ENCODE measurements around the gene IMPACT. TPM values are rescaled to one million over a fixed set of nuclear protein-coding genes. Genes with fewer than 3 reads are reported as not detected.

Gene IMPACT
- total RNA-seq, 2 donors from 2014 or later: 10.9 to 16.9 TPM

- TF ChIP-seq CTCF (IDR thresholded peaks at IDR 0.05): no peak
- DNase-seq (ENCODE audit: low spot score): no peak
Measured at GRCh38 chr18:24470805-24471204, 44.3 kb downstream of the IMPACT start.

GRCh38 chr18:24472591-24472990 is 46.1 kb downstream of the IMPACT start:
- no peaks in the 10 kb centered on the region for H3K9me3 ChIP-seq
- H3K27me3 ChIP-seq: no peaks in the 10 kb centered on the region
- no peaks in the 10 kb centered on the region for H3K36me3 ChIP-seq
- H3K4me1 ChIP-seq: no peaks in the 10 kb centered on the region
- DNase-seq (ENCODE audit: low spot score): no peak
- no peak for TF ChIP-seq CTCF (IDR thresholded peaks at IDR 0.05)
- no peak overlapping the region for H3K27ac ChIP-seq
- H3K4me3 ChIP-seq: no peak overlapping the region

More at GRCh38 chr18:24470805-24471204, 44.3 kb downstream of the IMPACT start:
- Histone ChIP-seq H3K27me3 (no peaks in the 10 kb centered on the region), H3K4me3 (no peak overlapping the region), H3K4me1 (no peaks in the 10 kb centered on the region), H3K36me3 (no peaks in the 10 kb centered on the region), H3K27ac (no peak overlapping the region), H3K9me3 (no peaks in the 10 kb centered on the region)

- Histone ChIP-seq H3K4me3 (no peak overlapping the region), H3K27me3 (no peaks in the 10 kb centered on the region), H3K36me3 (no peaks in the 10 kb centered on the region), H3K9me3 (no peaks in the 10 kb centered on the region), H3K27ac (no peak overlapping the region), H3K4me1 (no peaks in the 10 kb centered on the region)
- no peak for TF ChIP-seq CTCF (IDR thresholded peaks at IDR 0.05)
- no peak for DNase-seq (ENCODE audit: low spot score)
Measured at GRCh38 chr18:24474406-24474805, 47.9 kb downstream of the IMPACT start.

- DNase-seq (ENCODE audit: low spot score): no peak
- Histone ChIP-seq H3K9me3 (no peaks in the 10 kb centered on the region), H3K36me3 (no peaks in the 10 kb centered on the region), H3K4me1 (no peaks in the 10 kb centered on the region), H3K4me3 (no peak overlapping the region), H3K27ac (no peak overlapping the region), H3K27me3 (no peaks in the 10 kb centered on the region)
- no peak for TF ChIP-seq CTCF (IDR thresholded peaks at IDR 0.05)
Measured at GRCh38 chr18:24475926-24476589, 49.6 kb downstream of the IMPACT start.

- no peak for DNase-seq (ENCODE audit: low spot score)
- Histone ChIP-seq H3K36me3 (no peaks in the 10 kb centered on the region), H3K9me3 (no peaks in the 10 kb centered on the region), H3K27me3 (no peaks in the 10 kb centered on the region), H3K27ac (no peak overlapping the region), H3K4me3 (no peak overlapping the region), H3K4me1 (no peaks in the 10 kb centered on the region)
- TF ChIP-seq CTCF (IDR thresholded peaks at IDR 0.05): no peak
Measured at GRCh38 chr18:24479371-24479770, 52.9 kb downstream of the IMPACT start.

- Histone ChIP-seq H3K36me3 (no peaks in the 10 kb centered on the region), H3K4me3 (no peak overlapping the region), H3K27me3 (no peaks in the 10 kb centered on the region), H3K27ac (no peak overlapping the region), H3K4me1 (no peaks in the 10 kb centered on the region), H3K9me3 (no peaks in the 10 kb centered on the region)
- DNase-seq (ENCODE audit: low spot score): no peak
- TF ChIP-seq CTCF (IDR thresholded peaks at IDR 0.05): no peak
Measured at GRCh38 chr18:24482821-24483220, 56.4 kb downstream of the IMPACT start.
